GM21529 (cell line): ENCODE data around the gene HIC2.
"Not testable (repeated sequence)": the region's sequence is repeated elsewhere in the genome, so short reads cannot be mapped to it uniquely, and the experiment has no call there.

Source experiments
- ATAC-seq: cut with Tn5 transposase; IDR thresholded peaks from one replicate; pipeline ENCODE4 v1.9.1; 2021; ENCODE audit not compliant: unreplicated experiment

HIC2 gene

GRCh38 chr22:21449531-21450319 lies 32.6 kb downstream of the HIC2 start:
- ATAC-seq, result no peak

- ATAC-seq, result no peak
Measured at GRCh38 chr22:21450320-21450831, 33.2 kb downstream of the HIC2 start.

- no peak for ATAC-seq
Measured at GRCh38 chr22:21450858-21451353, 33.7 kb downstream of the HIC2 start.

GRCh38 chr22:21451545-21452520 lies 34.7 kb downstream of the HIC2 start:
- no peak for ATAC-seq

- not testable (repeated sequence) for ATAC-seq
Measured at GRCh38 chr22:21452666-21453065, 35.5 kb downstream of the HIC2 start.

GRCh38 chr22:21454998-21455333 lies 37.8 kb downstream of the HIC2 start:
- not testable (repeated sequence) for ATAC-seq

GRCh38 chr22:21455334-21456089 lies 38.3 kb downstream of the HIC2 start:
- no peak for ATAC-seq

GRCh38 chr22:21457023-21457787 lies 40.0 kb downstream of the HIC2 start:
- ATAC-seq, result no peak

- ATAC-seq, result not testable (repeated sequence)
Measured at GRCh38 chr22:21462672-21463071, 45.5 kb downstream of the HIC2 start.

- ATAC-seq, result not testable (repeated sequence)
Measured at GRCh38 chr22:21467337-21468193, 50.4 kb downstream of the HIC2 start, which contains the start of gene TMEM191C. TSS of gene TMEM191C (plus strand) at chr22:21467387. CDS start at chr22:21467460, 73 bp downstream.

GRCh38 chr22:21468194-21469096 lies 51.3 kb downstream of the HIC2 start:
- ATAC-seq, result peak; percentile 75

- not testable (repeated sequence) for ATAC-seq
Measured at GRCh38 chr22:21469097-21469994, 52.2 kb downstream of the HIC2 start.

- not testable (repeated sequence) for ATAC-seq
Measured at GRCh38 chr22:21472984-21473383, 55.8 kb downstream of the HIC2 start.

- ATAC-seq, result not testable (repeated sequence)
Measured at GRCh38 chr22:21473664-21474063, 56.5 kb downstream of the HIC2 start.

GRCh38 chr22:21484039-21484438 lies 66.9 kb downstream of the HIC2 start:
- ATAC-seq, result not testable (repeated sequence)

- ATAC-seq, result not testable (repeated sequence)
Measured at GRCh38 chr22:21487723-21488122, 70.6 kb downstream of the HIC2 start.
